GM21390 (cell line): ENCODE data around the gene CD7.

Experiments
- ATAC-seq: cut with Tn5 transposase; IDR thresholded peaks from one replicate; pipeline ENCODE4 v1.9.1; 2021; ENCODE audit not compliant: unreplicated experiment

The CD7 gene

DNA sequence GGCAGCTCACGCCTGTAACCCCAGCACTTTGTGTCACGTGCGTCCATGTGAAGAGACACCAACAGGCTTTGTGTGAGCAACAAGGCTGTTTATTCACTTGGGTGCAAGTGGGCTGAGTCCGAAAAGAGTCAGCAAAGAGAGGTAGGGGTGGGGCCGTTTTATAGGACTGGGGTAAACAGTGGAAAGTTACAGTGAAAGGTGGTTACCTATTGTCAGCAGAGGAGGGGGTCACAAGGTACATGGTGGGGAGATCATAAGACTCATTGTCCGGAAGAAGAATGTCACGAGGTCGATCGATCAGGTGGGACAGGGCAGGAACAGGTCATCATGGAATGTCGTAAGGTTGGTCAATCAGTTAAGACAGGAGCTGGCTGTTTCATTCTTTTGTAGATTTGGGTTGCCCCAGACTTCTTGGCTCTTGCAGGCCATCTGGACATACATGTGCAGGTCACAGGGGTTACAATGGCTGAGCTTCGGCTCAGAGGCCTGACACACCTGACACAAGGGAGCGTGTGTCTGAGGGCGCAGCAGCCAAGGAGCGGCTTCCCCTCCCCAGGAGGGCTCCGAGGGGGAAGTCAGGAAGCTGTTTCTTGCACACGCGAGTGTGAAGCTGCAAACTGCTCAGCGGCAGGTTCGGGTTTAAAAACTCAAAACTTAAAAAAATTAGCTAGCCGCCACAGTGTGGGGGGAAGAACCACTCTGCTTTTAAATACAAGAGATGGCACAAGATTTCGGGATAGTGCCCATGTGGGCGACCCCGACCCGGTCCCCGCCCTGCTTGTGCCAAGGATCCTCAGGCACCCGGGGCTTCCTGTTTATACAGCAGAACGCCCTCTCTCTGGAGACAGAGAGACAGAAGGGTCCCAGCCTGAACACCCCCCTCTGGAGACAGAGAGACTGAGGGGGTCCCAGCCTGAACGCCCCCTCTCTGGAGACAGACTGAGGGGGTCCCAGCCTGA is 29.2 kb upstream of the CD7 start:
- ATAC-seq: no peak

DNA sequence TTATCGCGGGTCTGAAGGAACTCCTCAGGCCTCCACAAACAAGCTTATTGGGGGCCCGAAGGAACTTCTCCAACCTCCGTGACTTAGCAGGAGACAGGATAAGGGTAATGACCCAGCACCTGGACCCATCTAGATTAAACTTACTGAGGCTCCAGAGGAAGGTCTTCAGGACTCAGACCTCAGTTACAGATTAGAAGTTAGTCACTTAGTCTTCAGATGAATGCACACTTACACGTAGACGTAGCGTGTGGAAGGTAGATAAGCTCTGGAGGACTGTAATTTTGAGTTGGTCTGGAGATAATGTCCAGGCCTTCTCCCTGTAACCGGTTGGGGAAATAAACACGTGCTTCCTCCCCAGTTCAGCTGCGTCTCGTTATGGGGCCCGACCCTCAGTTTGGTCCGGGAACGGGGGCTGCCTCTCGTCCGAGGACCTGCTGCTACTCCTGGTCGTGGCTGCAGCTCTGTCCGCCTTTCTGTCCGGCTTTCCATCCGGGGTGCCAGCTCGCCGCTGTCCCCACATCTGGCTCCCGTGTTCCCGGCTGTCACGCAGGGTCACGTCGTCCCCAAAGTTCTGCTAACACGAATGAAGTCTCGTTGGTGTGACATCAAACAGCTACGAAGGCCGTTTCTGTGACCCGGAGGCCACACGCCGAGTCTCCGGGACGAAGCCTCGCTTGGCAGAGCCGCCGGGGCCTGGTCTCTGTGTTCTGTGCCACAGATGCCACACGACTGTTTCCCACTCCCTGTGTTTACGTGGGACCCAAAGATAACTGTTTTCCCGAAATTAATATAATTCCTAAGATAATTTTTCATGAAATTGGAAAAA is 28.0 kb upstream of the CD7 start:
- ATAC-seq: no peak

GRCh38 chr17:82344175-82344907 is 26.9 kb upstream of the CD7 start:
- ATAC-seq: no peak

GRCh38 chr17:82343560-82343959 is 26.2 kb upstream of the CD7 start:
- no peak for ATAC-seq

GRCh38 chr17:82342361-82343079 is 25.1 kb upstream of the CD7 start:
- no peak for ATAC-seq

DNA sequence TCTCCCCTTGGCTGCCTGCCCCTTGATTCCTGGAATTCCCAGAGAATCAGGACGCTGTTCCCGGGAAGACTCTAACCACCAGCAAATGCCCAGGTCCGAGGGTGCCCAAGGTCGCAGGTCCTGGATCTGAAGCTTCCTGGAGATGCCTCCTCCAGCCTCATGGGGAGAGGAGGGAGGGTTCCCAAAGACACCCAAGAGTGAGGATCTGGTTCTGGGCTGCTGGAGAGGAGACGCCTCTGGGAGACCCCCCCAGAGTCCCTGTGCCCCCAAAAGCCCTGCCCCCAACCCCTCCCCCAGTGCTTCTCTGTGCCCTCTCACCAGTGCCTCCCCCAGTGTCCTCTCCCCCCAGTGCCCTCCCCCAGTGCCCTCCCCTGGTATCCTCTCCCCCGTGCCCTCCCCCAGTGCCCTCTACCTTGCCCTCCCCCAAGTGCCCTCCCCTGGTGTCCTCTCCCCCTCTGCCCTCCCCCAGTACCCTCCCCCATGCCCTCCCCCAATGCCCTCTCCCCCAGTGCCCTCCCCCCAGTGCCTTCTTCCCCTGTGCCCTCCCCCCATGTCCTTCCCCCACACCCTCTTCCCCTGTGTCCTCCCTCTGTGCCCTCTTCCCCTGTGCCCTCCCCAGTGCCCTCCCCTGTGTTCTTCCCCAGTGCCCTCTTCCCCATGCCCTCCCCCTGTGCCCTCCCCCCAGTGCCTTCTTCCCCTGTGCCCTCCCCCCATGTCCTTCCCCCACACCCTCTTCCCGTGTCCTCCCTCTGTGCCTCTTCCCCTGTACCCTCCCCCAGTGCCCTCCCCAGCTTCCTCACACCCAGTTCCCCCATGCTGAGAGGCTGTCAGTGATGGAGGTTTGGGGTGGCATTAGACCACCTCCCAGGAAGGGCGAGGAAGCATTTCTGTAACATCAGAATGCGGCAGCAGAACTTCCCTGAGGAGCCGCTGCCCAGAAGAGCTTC is 22.5 kb upstream of the CD7 start:
- no peak for ATAC-seq

- no peak for ATAC-seq
Measured at GRCh38 chr17:82338858-82339633, 21.6 kb upstream of the CD7 start.

GRCh38 chr17:82334622-82335394 is 17.4 kb upstream of the CD7 start:
- ATAC-seq: no peak

GRCh38 chr17:82334204-82334621 is 16.8 kb upstream of the CD7 start:
- ATAC-seq: no peak

DNA sequence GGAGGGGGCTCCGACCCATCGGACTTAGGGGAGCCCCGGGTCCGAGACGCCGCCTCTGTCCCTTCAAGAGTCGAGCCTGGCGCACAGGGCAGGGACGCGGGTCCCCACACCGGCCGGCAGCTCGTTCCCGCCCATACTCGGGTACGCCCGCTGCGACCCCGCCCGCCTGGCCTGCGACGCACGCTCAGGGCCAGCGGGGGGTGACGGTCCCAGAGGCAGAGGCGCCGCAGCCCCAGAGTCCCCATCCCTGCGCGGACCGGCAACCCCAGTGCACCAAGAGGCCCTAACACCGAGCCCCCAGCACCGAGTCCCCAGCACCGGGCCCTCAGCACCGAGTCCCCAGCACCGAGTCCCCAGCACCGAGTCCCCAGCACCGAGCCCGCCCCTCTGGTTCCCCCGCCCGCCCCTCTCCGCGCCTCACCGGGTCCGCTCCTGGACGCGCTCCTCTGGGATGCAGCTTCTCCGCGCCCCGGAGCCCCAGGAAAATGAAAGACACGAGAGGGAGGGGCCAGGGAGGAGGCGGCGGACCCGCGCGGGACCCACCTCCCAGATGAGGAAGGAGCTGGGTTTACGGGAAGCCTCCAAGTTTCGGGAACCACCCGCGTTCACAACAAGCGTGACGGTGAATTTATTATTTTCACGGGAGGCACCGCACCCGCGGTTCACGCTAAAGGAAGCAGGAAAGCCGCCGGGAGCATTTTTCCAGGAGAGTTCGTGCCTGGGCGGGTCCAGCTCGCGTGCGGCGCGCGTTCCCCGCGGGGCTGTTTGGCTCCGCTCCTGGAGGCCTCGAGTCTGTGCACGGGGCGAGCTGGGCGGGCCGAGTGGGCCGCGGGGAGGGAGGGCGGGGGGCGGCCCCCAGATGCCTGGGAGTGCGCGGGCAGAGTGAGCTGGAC is 16.1 kb upstream of the CD7 start, which contains the start of gene SECTM1:
Gene SECTM1, minus strand, starts transcription at position 488 of the 893 bp plus-strand sequence. CDS start 6,526 bp downstream, outside the sequence.
- no peak for ATAC-seq

DNA sequence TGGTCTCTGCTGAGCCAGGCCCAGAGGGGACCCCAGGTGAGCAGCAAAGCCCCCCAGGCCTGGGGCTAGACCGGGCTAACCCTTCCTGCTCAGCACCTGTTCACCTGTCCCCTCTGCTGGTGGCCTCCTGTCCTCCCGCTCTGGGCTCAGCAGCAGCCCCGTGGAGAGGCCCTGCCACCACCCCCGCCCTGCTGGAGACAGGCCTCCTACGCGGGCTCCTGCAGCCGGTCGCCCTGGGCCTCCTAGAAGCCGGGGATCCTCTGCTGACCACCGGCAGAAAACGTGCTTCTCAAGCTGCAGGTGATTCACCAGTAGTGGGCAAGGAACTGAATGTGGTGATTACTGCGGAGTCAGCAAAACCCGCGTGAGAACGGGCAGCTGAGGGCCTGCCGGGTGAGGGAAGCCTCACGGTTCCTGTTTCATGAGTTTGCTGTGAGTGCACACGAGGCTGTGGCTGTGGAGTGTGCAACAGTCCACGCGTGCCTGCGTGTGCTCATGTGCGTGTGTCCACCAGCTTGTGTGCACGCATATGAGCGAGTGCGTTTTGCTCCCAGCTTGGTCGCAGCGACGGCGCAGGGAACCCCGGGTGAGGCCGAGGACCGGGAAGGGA is 15.4 kb upstream of the CD7 start:
- no peak for ATAC-seq

DNA sequence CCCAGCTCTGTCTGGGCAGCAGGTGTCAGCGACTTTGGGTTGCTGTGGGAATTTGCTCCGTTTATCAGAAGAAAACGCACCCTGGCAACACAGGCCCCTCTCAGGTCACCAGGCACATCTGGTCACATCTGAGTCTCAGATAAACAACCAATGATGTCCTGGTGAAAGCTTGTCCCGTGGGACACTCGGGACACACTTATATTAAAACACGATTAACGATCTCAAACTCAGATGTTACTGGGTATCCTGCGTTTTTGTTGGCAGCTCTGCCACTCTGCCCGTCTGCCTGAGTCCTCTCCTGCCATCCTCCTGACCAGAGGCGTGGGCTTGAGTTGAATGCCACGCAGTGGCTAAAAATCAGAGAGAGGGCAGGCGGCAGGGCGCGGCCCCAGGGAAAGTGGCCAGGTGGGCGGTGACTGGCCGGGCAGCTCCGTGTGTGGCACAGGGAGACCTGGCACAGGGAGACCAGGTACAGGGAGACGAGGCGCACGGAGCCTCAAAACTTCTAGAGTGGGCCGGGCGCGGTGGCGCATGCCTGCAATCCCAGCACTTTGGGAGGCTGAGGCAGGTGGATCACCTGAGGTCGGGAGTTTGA is 14.0 kb upstream of the CD7 start:
- no peak for ATAC-seq

DNA sequence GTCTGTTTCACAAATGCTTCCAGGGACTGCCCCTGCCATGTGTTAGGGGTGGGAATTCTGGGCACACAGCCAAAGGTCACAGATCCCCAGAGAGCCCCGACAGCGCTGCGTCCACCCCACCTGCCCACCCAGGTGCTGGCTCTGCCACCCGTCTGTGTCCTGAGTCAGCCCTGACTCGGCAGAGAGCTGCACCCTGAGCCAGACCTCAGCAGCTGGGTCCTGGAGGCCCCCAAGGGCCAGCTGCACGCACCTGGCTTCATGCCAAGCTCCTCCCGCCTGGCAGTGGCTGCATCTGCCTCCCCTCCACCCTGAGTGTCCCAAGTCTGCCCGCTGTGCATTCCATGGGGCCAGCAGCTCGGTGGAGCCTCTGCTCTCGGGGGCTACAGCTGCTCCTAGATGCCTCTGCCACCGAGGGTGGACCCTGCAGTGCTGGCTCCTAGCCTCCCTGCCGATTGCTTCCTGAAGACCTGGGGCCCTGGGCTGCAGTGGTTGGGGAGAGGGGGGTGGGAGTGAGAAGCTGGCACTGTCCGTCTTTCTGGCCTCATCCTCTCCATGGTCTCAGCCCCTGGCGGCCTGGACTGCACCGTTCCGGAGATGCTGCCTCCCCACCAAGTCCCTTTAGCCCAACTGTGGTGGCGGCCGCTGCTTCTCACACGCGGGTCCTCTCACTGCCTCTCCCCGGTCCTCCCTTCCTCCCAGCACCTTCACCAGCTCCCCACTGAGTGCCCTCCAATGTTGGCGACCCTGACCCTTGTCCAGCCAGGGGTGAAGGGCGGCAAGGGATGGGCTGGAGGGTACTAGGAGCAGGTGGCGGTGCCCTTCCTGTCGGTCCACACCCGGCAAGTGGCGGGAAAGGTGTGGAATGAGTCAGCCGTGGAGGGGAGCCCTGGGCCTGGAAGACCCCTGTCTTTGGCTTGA is 13.2 kb upstream of the CD7 start:
- no peak for ATAC-seq

DNA sequence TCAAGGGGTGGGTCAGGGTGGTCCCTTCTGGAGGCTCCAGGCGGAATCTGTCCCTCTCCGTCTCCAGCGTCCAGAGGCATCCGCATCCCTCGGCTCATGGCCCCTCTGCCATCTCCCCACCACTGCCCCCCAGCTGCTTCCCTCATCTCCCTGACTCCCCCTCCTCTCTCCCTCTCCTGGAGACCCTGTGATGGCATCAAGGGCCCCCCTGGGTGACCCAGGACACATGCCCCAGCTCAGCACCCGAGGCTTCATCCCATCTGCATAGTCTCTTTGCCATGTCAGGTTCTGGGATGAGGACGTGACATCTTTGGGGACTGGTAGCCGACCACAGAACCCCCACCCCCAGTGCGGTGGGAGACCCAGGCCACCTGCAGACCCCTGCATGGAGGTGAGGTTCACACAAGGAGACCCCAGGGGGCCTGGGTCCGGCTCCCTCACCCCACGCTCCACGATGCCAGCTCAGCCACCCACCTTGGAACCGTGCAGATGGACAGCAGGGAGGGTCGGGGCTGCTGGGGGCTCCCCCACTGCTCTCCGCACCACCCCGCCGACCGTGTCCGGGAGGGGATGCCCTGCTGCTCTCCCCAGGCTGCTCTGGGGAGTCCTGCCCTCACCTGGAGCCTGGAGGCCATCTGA is 12.4 kb upstream of the CD7 start:
- no peak for ATAC-seq
